22Rv1 (cell line): ENCODE results near the gene EEF1B2.

Experiments used
- H3K27ac ChIP-seq: fragments of 450-650 bp; 2 replicates; pipeline ENCODE4 v1.5.1; 2017
- ZFX ChIP-seq: fragments of 450-650 bp; IDR thresholded peaks from 2 replicates; pipeline ENCODE4 v1.6.1; 2017; ENCODE audit warnings: antibody characterized with exemption, borderline replicate concordance
- TF ChIP-seq, protein P1 (sequence below): fragments of 450-650 bp; IDR thresholded peaks from 2 replicates; pipeline ENCODE4 v1.5.1; 2017; ENCODE audit warnings: mild to moderate bottlenecking

The EEF1B2 gene

DNA sequence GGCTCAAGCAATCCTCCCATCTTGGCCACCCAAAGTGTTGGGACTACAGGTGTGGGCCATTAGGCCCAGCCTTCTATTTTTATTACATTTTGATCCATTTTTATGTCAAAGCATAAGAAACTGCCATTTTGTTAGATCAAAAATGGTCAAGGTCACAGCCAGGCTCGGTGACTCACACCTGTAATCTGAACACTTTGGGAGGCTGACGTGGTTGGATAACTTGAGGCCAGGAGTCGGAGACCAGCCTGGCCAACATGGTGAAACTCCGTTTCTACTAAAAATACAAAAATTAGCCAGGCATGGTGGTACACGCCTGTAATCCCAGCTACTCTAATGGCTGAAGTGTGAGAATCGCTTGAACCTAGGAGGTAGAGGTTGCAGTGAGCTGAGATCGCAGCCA, 49.2 kb downstream of the EEF1B2 start:
- TF ChIP-seq ZFX = no peak
- H3K27ac ChIP-seq = no peak overlapping the region

DNA sequence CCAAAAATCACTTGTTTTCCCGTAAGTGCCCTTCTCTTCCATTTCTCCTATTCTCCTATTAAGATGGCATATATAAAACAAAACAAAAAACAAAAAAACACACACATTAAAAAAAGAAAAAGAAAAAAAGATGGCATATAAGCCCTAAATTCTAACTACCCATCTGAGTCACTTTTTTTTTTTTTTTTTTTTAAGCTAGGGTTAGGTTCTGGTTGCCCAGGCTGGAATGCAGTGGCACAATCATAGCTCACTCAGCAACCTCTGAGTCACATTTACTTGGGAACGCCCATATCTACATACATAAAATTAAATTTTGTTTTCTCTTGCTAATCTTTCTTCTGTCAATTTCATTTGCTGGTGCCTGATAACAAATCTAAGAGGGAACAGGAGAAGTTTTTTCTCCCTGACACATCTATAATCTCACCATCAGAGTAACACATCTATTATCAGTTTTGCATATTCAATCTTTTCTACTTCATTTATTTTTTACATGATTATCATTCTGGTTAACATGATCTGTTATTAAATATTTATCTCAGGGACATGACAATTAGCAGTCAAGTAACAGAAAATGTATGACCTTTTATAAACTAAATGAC, 52.1 kb downstream of the EEF1B2 start:
- no peak overlapping the region for H3K27ac ChIP-seq
- TF ChIP-seq, protein P1, sequence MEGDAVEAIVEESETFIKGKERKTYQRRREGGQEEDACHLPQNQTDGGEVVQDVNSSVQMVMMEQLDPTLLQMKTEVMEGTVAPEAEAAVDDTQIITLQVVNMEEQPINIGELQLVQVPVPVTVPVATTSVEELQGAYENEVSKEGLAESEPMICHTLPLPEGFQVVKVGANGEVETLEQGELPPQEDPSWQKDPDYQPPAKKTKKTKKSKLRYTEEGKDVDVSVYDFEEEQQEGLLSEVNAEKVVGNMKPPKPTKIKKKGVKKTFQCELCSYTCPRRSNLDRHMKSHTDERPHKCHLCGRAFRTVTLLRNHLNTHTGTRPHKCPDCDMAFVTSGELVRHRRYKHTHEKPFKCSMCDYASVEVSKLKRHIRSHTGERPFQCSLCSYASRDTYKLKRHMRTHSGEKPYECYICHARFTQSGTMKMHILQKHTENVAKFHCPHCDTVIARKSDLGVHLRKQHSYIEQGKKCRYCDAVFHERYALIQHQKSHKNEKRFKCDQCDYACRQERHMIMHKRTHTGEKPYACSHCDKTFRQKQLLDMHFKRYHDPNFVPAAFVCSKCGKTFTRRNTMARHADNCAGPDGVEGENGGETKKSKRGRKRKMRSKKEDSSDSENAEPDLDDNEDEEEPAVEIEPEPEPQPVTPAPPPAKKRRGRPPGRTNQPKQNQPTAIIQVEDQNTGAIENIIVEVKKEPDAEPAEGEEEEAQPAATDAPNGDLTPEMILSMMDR = no peak
- TF ChIP-seq ZFX = no peak
